HFF-Myc (cell line): ENCODE data around the gene CBARP.

Source experiments
- DNase-seq: peaks from one replicate; pipeline ENCODE4 v3.0.0-alpha.2; 2011; ENCODE audit warnings: low read depth; ENCODE audit errors: extremely low read depth
- H3K4me3 ChIP-seq: replicated peaks from 2 replicates; pipeline ENCODE4 v1.5.1; 2011; ENCODE audit warnings: low read depth, mild to moderate bottlenecking, control low read depth, low read length
- TF ChIP-seq, protein P1 (sequence below): IDR thresholded peaks from 2 replicates; pipeline ENCODE4 v1.5.1; 2012; ENCODE audit warnings: mild to moderate bottlenecking, low read depth, low read length, control low read depth; ENCODE audit errors: missing control alignments

The CBARP gene

DNA sequence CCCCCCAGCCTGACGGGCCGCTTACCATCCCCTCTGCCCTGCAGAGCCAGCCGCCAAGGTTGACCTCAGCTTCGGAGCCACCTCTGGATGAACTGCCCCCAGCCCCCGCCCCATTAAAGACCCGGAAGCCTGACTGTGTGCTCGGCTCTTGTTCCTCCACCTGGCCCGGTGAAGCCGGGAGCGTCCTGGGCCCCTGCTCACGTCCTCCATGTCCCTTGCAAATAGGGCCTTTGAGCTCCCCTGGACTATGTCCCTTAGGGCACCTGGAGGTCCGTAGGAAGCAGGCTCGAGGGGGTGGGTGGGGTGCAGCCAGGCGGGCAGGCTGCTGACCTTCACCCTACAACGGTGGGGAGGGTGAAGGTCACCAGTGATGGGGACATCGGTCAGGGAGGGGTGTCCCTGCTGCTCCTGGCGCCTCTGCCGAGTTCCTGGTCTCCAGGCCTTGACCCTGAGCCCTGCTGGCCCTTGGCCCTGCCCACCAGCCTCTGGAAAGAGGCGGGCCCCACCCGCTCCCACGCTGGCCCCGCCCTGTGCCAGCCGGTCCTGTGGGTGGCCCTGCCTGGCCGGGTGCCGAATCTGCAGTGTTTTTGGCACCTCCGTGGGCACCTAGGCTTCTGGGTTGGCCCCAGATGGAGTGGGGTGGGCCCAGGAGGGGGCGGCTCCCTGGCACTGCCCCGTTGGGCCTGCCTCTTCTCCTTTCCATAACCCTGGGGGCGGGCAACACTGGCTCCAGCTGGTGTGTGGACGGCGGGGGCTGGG lies 7.1 kb upstream of the CBARP start:
- TF ChIP-seq, protein P1, sequence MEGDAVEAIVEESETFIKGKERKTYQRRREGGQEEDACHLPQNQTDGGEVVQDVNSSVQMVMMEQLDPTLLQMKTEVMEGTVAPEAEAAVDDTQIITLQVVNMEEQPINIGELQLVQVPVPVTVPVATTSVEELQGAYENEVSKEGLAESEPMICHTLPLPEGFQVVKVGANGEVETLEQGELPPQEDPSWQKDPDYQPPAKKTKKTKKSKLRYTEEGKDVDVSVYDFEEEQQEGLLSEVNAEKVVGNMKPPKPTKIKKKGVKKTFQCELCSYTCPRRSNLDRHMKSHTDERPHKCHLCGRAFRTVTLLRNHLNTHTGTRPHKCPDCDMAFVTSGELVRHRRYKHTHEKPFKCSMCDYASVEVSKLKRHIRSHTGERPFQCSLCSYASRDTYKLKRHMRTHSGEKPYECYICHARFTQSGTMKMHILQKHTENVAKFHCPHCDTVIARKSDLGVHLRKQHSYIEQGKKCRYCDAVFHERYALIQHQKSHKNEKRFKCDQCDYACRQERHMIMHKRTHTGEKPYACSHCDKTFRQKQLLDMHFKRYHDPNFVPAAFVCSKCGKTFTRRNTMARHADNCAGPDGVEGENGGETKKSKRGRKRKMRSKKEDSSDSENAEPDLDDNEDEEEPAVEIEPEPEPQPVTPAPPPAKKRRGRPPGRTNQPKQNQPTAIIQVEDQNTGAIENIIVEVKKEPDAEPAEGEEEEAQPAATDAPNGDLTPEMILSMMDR = no peak
- H3K4me3 ChIP-seq = peak overlapping the region; percentile 79
- no peak for DNase-seq

DNA sequence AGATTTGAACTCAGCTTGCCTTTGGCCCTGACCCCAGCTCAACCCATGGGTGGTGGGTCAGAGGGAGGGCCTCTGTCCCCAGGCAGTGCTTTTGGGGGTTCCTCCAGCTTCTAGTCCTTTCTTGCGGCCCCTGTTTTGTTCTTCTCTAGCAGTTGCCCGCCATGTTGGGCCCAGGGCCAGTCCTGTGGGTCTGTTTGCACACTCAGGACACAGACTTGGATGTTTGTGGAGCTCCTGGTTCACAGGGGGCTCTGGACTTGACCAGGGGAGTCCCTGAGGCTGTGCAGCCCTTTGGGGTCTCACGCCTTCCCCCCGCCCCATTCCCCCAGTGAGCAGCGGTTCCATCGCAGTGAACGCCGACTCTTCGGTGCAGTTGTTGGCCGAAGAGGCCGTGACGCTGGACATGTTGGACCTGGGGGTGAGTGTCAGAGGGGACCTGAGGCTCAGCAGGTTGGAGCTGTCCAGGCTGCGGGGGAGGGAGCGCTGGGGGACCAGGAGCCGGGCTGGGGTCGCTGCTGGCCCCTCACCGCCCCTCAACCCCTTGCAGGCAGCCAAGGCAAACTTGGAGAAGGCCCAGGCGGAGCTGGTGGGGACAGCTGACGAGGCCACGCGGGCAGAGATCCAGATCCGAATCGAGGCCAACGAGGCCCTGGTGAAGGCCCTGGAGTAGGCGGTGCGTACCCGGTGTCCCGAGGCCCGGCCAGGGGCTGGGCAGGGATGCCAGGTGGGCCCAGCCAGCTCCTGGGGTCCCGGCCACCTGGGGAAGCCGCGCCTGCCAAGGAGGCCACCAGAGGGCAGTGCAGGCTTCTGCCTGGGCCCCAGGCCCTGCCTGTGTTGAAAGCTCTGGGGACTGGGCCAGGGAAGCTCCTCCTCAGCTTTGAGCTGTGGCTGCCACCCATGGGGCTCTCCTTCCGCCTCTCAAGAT lies 6.2 kb upstream of the CBARP start:
- TF ChIP-seq, protein P1 = peak; percentile 92
- peak overlapping the region; percentile 79 for H3K4me3 ChIP-seq
- no peak for DNase-seq

DNA sequence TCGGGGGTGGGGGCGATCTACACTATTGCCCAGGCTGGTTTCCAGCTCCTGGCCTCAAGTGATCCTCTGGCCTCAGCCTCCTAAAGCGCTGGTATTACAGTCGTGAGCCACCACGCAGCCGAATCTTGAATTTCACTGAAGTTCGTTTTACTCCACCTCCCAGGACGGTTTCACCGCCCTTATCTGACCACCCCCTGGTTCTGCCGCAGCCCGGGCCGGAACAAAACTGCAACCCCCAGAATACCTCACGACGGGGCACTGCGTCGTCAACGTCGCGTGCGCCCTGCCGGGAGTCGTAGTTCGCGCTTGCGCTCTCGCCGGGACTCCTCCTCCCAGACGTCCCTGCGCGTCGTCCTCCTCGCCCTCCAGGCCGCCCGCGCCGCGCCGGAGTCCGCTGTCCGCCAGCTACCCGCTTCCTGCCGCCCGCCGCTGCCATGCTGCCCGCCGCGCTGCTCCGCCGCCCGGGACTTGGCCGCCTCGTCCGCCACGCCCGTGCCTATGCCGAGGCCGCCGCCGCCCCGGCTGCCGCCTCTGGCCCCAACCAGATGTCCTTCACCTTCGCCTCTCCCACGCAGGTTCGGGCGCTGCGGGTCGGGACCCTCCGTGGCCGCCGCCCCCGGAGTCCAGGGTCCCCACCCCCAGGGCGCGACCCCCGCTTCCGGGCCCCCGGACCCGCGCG lies 3.8 kb upstream of the CBARP start, which contains the start of gene ATP5F1D:
Gene ATP5F1D, plus strand, starts transcription at position 335 of the 679 bp plus-strand sequence. Its CDS starts 100 bp downstream, at position 435.
- peak within 1 kb of the TSS; percentile 79 for H3K4me3 ChIP-seq
- TF ChIP-seq, protein P1 = no peak
- no peak for DNase-seq

DNA sequence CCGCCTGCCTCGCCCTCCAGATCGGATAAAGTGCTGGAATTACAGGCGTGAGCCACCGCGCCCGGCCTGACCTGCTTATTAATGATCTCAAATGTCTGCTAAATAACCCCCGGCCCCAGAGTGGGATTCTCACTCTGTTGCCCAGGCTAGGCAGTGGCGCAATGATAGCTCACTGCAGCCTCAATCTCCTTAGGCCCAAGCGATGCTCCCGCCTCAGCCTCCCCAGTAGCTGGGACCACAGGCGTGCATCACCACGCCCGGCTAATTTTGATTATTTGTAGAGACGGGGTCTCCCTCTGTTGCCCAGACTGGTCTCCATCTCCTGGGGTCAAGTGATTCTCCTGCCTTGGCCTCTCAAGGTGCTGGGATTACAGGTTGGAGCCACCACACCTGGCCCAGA lies 3.1 kb upstream of the CBARP start:
- H3K4me3 ChIP-seq = peak overlapping the region; percentile 79
- TF ChIP-seq, protein P1 = no peak
- no peak for DNase-seq

DNA sequence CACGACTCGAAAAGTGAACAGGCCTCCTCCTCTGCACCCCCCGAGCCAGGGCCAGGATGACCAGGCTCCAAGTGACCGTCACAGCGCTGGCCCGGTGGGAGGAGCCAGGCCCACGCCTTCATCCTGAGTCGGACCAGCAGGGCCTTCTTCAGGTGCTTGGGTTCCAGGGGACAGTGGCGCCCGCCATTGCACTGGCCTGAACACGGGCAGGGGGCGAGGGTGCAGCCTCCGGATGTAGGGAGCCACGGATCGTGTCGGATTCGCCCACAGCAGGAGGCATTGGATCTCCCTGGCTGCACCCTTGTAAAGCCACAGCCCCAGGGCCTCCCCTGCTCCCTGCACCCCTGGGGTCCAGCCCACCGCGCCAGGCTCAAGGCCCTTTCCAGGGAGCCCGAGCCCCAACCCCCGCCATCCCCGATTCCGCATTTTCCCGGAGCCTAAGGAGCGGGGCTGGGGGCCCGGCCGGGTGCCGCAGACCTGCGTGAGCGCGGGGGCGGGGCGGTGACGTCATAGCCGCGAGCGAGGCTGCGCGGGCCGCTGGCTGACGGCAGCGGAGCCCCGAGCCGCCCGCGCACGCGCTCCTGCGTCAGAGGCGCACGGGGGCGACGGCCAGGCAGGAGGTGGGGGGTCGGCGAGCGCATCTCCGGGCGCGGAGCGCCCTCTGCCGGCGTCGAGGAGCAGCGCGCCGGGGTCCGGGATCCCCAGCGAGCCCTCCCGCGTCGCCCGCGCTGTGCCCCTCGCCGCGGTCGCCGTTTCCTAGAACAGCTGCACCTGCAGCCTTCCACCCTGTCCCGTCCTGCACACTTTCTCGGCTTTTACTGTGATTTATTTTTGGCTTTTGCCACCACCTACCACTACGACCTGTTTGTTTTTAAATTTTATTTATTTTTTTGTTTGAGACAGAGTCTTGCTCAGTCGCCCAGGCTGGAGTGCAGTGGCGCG lies 2.3 kb upstream of the CBARP start:
- peak overlapping the region; percentile 32 for H3K4me3 ChIP-seq
- TF ChIP-seq, protein P1 = peak; percentile 51
- DNase-seq = no peak
